HG03565 (cell line): ENCODE data around the gene CCDC66.
"Not testable (repeated sequence)": the region's sequence is repeated elsewhere in the genome, so short reads cannot be mapped to it uniquely, and the experiment has no call there.

Experiments used
- ATAC-seq: cut with Tn5 transposase; IDR thresholded peaks from one replicate; pipeline ENCODE4 v1.9.1; 2021; ENCODE audit warnings: mild to moderate bottlenecking, moderate library complexity; ENCODE audit not compliant: unreplicated experiment

Gene CCDC66

DNA sequence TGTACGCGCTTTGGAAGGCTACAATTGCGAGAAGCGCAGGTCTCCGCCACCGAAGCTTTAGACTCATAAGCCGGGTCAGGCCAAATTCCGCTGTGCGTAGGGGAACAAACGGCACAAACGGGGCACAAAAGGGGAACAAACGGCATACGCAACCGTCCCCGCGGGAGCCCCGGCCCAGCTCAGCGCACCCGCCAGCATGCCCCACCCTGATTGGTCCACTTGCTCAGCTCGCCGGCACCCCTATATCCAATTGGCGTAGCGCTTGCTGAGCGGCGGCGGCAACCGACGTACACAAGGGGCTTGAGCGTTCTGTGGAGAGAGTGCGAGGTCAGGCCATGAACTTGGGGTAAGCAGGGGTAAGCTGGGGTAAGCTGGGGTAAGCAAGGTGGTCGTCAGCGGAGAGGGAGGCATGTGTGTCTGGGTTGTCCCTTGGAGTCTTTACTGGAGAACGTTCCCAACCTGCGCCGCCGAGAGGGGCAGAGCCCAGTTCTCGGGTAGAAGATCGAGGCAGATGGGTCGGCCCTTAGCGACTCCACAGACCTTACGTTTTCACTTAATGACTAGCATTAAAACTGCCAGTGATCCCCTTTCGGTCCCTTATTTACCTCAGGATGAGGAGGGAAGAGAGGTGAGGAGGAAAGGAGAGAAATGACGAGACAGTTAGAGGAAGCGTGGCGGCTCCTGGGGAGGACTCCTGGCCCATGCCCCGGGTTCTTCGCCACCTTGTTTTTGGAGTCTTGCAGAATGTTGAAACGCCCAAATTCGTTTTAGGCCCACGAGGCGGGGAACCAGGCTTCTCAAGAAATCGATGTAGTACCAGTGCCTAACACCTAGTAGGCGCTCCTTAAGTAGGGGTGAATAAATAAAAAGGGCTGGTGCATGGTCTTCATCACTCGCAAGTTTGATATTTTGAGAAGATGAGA lies at the start of gene CCDC66:
Gene CCDC66 (plus strand): TSS at position 268 of the 923 bp plus-strand sequence. CDS start 68 bp downstream, at position 336.
- peak; percentile 98 for ATAC-seq

DNA sequence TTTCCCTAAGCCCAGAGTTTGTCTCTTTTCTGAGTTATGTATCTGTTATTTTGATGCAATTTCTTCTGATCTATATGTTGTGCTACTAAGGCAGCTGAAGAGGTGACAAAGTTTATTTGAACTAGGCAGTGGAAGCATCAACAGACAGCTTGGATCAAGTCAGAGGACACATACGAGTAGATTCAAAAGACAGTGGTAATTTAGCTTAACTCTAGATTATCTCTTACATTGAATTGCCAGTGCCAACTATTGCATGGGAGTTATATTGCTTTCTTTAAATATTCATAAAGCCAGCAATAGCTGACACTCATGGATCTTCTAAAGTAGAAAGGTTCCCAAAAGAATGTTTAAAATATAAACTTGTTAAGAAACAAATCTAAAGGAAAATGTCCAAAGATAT lies 37.3 kb upstream of the CCDC66 start:
- no peak for ATAC-seq

DNA sequence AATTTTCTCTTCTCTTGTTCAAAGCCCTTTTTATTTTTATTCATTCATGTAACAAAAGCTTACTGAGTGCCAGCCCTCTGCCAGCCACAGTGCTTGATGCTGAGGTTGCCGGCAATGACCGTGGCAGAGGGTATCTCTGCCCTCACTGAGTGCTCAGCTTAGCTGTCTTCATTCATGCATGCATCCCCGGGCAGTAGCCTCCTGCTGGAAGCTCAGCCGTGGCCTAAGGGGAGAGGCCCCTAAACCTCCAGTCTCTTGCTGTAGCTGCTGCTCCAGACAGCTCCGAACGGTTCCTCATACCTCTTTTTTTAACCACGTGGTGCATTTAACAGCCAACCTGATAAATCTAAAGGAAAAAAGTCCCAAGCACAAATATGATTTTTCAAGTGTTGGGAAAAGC lies 34.6 kb upstream of the CCDC66 start:
- no peak for ATAC-seq

DNA sequence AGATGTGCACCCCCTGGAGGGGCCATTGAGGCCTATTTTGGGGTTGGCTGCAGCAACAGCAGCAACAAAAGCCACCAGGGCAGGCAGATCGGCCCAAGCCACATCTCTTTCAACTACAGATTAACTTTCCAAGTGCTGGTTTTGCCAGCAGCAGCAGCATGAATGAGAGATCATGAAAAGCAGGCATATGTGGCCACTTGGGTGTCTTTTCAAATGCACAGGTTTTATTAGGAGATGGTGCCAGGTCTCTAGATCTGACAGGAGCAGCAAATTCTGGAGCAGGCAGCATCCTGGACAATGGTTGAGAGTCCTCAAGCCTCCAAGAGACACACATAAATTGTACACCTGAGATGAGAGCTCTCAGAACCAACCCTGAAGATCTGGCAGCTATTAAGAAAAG lies 31.7 kb upstream of the CCDC66 start:
- ATAC-seq: no peak

GRCh38 chr3:56536735-56537134 lies 20.2 kb upstream of the CCDC66 start:
- ATAC-seq: no peak

DNA sequence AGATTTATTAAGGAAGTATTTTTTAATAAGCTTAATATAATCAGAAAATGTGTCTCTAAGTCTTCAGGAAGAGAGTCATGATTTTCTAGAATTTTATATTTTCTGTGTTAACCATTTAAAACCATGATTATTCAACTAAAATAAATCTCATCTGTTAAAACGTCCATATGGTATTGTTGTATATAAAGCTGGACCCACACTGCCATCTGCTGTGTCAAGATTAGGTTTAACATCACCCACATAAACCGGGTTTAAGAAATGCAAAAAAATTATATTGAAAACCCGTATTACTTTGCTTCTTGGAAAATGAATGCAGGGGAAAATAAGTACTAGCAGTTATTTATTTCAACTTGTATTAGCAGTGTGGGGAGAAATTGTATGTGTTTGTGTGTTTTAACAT lies 9.5 kb upstream of the CCDC66 start:
- ATAC-seq: no peak

- peak; percentile 13 for ATAC-seq
These were observed 826 bp downstream of the CCDC66 start for GRCh38 chr3:56557831-56558170.

GRCh38 chr3:56573501-56573900 lies 16.5 kb downstream of the CCDC66 start:
- ATAC-seq: no peak

DNA sequence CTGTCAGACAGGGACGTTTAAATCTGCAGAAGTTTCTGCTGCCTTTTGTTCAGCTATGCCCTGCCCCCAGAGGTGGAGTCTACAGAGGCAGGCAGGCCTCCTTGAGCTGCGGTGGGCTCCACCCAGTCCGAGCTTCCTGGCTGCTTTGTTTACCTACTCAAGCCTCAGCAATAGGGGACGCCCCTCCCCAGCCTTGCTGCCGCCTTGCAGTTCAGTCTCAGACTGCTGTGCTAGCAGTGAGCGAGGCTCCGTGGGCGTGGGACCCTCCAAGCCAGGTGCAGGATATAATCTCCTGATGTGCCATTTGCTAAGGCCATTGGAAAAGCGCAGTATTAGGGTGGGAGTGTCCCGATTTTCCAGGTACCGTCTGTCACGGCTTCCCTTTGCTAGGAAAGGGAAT lies 25.0 kb downstream of the CCDC66 start:
- ATAC-seq: not testable (repeated sequence)

DNA sequence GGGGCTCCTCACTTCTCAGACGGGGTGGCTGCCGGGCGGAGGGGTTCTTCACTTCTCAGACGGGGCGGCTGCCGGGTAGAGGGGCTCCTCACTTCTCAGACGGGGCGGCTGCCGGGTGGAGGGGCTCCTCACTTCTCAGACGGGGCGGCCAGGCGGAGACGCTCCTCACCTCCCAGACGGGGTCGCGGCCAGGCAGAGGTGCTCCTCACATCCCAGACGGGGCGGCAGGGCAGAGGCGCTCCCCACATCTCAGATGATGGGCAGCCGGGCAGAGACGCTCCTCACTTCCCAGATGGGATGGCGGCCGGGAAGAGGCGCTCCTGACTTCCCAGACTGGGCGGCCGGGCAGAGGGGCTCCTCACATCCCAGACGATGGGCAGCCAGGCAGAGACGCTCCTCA lies 27.3 kb downstream of the CCDC66 start:
- ATAC-seq: not testable (repeated sequence)

- ATAC-seq: no peak
These were observed 33.8 kb downstream of the CCDC66 start for GRCh38 chr3:56590814-56591213.

- no peak for ATAC-seq
These were observed 34.3 kb downstream of the CCDC66 start for GRCh38 chr3:56591262-56591661.

DNA sequence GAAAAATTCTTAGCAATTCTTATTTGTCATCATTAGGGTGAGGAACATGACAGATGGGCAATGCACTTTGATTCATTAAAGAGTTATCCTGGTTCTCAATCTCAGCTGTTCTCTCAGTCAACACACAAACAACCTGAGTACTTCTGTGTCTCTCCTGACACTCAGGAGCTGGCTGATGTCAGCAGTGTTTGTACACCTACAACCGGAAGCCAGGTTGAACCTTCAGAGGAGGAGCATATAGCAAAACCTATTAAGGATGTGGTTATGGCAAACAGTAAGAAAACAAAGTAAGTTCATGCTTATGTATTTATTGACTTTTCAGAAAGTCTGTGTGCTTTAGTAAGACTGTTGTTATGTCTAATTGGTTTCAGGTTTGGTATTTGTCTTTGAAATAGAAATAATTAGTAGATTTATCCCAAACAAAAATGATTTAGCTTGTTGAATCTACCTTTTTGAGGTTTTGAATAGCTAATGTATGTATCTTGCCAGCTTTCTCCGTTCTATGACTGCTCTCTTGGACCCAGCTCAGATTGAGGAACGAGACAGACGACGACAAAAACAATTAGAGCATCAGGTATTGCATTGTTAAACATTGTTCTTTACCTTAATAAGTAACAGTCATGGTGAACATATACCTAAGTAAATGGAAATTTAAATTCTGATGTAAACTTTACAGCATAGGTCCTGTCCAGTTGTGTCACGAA lies 36.6 kb downstream of the CCDC66 start:
- no peak for ATAC-seq

DNA sequence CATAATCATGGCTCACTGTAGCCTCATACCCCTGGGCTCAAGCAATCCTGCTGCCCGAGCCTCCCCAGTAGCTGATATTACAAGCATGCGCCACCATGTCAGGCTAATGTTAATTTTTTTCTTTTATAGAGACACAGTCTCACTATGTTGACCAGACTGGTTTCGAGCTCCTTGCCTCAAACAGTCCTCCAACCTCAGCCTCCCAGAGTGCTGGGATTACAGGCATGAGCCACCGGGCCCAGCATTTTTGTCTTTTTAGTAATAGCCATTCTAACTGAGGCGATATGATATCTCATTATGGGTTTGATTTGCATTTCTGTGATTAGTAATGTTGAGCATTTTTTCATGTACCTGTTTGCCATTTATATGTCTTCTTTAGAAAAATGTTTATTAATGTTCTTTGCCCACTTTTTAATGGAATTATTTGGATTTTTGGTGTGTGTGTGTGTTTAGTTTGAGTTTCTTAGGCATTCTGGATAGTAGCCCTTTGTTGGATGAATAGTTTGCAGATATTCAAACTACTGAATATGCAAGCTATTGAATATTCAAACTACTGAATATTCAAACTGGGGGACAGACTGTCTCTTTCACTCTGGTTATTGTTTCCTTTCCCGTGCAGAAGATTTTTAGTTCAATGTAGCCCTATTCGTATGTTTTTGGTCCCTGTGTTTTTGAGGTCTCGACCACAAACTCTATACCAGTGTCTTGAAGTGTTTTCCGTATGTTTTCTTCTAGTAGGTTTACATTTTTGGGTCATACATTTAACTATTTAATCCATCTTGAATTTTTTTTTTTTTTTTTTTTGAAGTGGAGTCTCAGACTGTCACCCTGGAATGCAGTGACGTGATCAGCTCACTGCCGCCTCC lies 39.2 kb downstream of the CCDC66 start:
- ATAC-seq: no peak

DNA sequence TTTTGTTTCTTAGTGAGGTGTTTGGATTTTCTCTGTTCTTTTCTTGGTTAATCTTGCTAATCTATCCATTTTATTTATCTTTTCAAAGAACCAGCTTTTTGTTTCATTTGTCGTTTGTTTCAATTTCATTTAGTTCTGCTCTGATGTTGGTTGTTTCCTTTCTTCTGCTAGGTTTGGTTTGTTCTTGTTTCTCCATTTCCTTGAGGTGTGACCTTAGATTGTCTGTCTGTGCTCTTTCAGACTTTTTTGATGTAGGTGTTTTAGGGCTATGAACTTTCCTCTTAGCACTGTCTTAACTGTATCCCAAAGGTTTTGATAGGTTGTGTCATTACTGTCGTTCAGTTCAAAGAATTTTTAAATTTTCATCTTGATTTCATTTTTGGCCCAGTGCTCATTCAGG lies 51.5 kb downstream of the CCDC66 start:
- ATAC-seq: not testable (repeated sequence)

GRCh38 chr3:56610669-56611335 lies 53.8 kb downstream of the CCDC66 start:
- no peak for ATAC-seq

DNA sequence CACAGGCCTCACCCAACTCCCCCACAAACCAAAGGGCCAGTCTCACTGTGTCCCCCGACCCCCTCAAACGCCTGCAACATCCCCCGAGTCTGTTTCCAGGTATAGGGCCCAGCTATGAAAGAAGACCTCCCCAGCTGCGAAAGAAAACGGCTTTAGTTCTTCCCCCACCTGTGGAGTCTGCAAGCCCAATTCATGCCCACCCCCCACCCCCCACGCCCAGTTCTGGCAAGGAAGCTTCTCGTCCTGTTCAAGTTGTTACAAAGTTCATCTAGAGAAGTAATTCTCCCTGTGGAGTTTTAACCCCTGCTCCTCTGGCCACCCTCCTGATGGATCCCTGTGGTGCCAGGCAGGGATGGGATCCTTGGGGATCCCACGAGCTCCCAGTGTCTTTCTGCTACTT lies 54.4 kb downstream of the CCDC66 start:
- ATAC-seq: no peak

DNA sequence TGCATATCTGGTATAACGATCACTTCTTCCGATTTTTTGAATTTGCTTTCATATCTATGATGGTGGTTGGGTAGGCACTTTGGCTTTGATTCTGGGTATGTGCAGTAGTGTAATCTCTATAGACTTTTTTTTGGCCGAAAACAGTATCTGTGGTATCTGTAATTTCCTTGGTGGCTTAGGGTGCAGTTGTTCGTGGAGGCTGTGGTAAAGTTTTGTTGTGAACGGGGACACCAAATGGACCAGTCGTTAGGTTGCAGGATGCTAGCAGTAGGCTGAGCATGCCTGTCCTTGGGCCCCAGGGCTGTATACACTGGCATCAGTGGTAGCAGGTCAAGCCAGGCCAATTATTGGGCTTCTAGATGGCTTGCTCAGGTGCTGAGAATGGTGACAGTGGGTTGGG lies 55.2 kb downstream of the CCDC66 start:
- no peak for ATAC-seq

DNA sequence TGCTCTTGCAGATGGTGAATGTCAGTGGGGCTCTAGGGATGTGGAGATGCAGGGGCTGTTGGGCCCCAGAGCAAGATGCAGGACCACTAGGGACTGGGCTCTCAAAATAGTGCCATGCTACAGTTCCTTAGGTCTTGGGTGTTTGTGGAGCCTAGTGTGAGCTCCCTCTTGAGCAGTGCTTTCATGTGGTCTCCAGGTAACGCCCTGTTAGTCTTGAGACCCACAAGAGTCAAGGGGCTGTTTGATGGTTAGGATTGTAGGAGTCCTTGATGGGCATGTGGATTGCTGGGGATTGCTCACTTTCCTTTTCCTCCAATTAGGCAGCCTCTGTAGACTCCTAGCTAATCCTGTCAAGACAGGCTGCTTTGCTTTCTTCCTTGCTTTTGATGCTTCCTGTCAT lies 56.0 kb downstream of the CCDC66 start:
- ATAC-seq: no peak

- ATAC-seq: no peak
These were observed 59.6 kb downstream of the CCDC66 start for GRCh38 chr3:56616478-56617006.
